ENCODE measurements around the gene FOXK2. TPM values are rescaled to one million over a fixed set of nuclear protein-coding genes. Genes with fewer than 3 reads are reported as not detected.

The FOXK2 gene
- total RNA-seq, 1 donor from 2014 or later = 95.7 TPM

DNA sequence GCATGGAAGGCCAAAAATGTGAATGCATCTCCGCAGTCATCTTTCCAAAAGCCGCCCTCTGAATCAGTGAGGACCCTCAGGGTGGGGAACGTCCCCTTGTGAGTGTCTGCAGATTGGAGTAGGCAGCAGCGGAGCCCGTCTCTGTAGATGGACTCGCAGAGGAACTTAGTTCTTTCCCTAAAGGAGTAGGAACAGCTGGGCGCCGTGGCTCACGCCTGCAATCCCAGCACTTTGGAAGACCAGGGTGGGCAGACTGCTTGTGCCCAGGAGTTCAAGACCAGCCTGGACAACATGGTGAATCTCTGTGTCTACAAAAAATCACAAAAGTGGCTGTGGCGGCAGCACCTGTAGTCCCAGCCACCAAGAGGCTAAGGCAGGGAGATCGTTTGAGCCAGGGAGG is 75.0 kb downstream of the FOXK2 start:
- no peak for DNase-seq
- Mint-ChIP-seq H3K27ac (ENCODE audit: unreplicated experiment) (peak overlapping the region; percentile 28), H3K9me3 (ENCODE audit: unreplicated experiment) (peaks cover 12% of the 10 kb centered on the region), H3K4me3 (ENCODE audit: unreplicated experiment) (no peak overlapping the region), H3K4me1 (ENCODE audit: low read depth, unreplicated experiment) (peaks cover 15% of the 10 kb centered on the region), H3K27me3 (ENCODE audit: unreplicated experiment) (peaks cover 13% of the 10 kb centered on the region), H3K36me3 (ENCODE audit: unreplicated experiment) (no peaks in the 10 kb centered on the region)
- TF ChIP-seq, protein P1, sequence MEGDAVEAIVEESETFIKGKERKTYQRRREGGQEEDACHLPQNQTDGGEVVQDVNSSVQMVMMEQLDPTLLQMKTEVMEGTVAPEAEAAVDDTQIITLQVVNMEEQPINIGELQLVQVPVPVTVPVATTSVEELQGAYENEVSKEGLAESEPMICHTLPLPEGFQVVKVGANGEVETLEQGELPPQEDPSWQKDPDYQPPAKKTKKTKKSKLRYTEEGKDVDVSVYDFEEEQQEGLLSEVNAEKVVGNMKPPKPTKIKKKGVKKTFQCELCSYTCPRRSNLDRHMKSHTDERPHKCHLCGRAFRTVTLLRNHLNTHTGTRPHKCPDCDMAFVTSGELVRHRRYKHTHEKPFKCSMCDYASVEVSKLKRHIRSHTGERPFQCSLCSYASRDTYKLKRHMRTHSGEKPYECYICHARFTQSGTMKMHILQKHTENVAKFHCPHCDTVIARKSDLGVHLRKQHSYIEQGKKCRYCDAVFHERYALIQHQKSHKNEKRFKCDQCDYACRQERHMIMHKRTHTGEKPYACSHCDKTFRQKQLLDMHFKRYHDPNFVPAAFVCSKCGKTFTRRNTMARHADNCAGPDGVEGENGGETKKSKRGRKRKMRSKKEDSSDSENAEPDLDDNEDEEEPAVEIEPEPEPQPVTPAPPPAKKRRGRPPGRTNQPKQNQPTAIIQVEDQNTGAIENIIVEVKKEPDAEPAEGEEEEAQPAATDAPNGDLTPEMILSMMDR (IDR thresholded peaks at IDR 0.05; ENCODE audit: partially characterized antibody, unreplicated experiment) = no peak

- Mint-ChIP-seq H3K27ac (ENCODE audit: unreplicated experiment) (no peak overlapping the region), H3K36me3 (ENCODE audit: unreplicated experiment) (no peaks in the 10 kb centered on the region), H3K4me3 (ENCODE audit: unreplicated experiment) (no peak overlapping the region), H3K27me3 (ENCODE audit: unreplicated experiment) (peaks cover 13% of the 10 kb centered on the region), H3K4me1 (ENCODE audit: low read depth, unreplicated experiment) (peaks cover 10% of the 10 kb centered on the region), H3K9me3 (ENCODE audit: unreplicated experiment) (peaks cover 11% of the 10 kb centered on the region)
- TF ChIP-seq, protein P1 (IDR thresholded peaks at IDR 0.05; ENCODE audit: partially characterized antibody, unreplicated experiment) = no peak
- no peak for DNase-seq
These were observed 76.4 kb downstream of the FOXK2 start for GRCh38 chr17:82595893-82596292.

- Mint-ChIP-seq H3K4me3 (ENCODE audit: unreplicated experiment) (no peak overlapping the region), H3K9me3 (ENCODE audit: unreplicated experiment) (peaks cover 11% of the 10 kb centered on the region), H3K4me1 (ENCODE audit: low read depth, unreplicated experiment) (peaks cover 10% of the 10 kb centered on the region), H3K27ac (ENCODE audit: unreplicated experiment) (no peak overlapping the region), H3K36me3 (ENCODE audit: unreplicated experiment) (no peaks in the 10 kb centered on the region), H3K27me3 (ENCODE audit: unreplicated experiment) (peaks cover 13% of the 10 kb centered on the region)
- TF ChIP-seq, protein P1 (IDR thresholded peaks at IDR 0.05; ENCODE audit: partially characterized antibody, unreplicated experiment) = no peak
- DNase-seq = no peak
These were observed 76.8 kb downstream of the FOXK2 start for GRCh38 chr17:82596296-82596695.

DNA sequence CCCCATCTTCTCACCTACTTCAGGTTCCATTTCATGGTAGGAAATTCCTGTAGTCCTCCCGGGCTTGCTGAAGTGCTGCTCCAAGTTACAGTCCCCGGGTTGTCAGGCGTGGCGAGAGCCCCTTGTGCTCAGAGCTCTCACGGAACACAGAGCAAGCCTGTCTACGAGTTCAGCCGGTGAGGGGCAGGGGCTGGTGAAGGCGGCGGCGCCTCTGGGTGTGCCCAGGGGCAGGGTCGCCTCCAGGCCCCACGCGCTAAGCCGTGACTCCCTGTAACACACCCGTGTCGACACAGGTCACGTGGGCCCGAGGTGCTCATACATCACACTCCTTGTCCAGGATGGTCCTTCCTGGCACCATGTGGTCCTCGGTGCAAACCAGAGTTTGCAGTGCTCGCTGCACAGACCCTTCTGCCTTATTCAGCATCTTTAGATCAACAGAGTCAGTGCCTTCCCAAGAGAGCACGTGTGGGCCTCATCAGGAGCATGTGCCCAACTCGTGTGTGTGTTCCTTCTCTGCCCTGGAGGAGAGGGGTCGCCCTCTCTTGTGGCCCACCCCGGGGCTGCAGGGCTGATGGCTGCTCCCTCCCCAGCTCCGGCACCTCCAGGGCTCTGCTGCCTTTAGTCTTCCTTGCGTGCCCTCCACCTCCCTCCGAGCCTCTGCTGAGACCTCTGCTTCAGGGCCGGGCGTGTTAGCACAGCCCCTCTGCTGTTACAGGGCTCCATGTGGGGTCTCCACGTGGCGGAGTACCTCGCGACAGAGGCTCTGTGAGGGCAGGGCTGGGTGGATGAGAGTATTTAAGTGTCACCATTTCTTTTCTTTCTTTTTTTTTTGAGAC is 77.5 kb downstream of the FOXK2 start:
- Mint-ChIP-seq H3K4me1 (ENCODE audit: low read depth, unreplicated experiment) (peaks cover 10% of the 10 kb centered on the region), H3K4me3 (ENCODE audit: unreplicated experiment) (no peak overlapping the region), H3K9me3 (ENCODE audit: unreplicated experiment) (peaks cover 14% of the 10 kb centered on the region), H3K27me3 (ENCODE audit: unreplicated experiment) (peaks cover 10% of the 10 kb centered on the region), H3K27ac (ENCODE audit: unreplicated experiment) (no peak overlapping the region), H3K36me3 (ENCODE audit: unreplicated experiment) (no peaks in the 10 kb centered on the region)
- TF ChIP-seq, protein P1 (IDR thresholded peaks at IDR 0.05; ENCODE audit: partially characterized antibody, unreplicated experiment) = no peak
- DNase-seq = no peak
